Fibroblast of mammary gland (primary cell): ENCODE results near the gene USP12.

Source experiments
- DNase-seq: peaks from one replicate; pipeline ENCODE4 v3.0.0-alpha.2; 2010; ENCODE audit warnings: low read depth
- H3K4me3 ChIP-seq: 2 replicates; pipeline ENCODE4 v1.5.1; 2011; ENCODE audit warnings: low read depth, mild to moderate bottlenecking, low read length, moderate library complexity; ENCODE audit not compliant: control insufficient read depth
- CTCF ChIP-seq: conservative IDR thresholded peaks from 2 replicates; pipeline ENCODE4 v1.5.1; 2011; ENCODE audit warnings: low read depth, low read length, inconsistent platforms; ENCODE audit not compliant: control insufficient read depth, insufficient read depth

Gene USP12

DNA sequence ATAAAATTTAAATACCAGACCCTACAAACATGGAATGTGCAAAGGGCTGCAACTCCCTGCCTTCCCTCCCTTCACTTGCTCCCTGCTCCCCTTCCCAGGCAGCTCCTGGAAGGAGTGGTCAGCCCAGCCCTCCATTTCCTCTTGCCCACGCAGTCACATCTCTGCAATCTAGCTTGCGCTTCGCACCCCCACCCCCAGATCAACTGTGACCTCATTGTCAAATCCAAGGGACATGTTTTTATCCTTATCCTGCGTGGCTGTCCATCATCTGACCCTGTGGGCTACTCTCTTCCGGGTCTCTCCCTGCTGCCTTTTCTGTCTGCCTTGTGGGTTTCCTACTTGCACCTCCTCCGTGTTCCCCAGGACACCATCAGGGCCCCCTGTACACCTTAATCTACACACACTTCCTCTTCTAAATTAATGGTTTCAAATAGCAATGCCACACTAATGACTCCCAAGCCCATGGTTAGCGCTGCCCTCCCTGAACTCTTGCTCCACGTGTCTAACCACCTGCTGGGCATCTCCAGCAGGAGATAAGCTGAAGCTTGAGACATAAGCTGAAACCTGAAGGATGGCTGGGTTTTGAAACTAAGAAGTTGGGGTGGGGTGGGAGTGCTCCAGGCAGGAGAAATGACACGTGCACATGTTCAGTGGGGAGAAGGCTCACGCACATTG is 118.3 kb downstream of the USP12 start:
- TF ChIP-seq CTCF, result no peak
- H3K4me3 ChIP-seq, result no peak overlapping the region
- no peak for DNase-seq

DNA sequence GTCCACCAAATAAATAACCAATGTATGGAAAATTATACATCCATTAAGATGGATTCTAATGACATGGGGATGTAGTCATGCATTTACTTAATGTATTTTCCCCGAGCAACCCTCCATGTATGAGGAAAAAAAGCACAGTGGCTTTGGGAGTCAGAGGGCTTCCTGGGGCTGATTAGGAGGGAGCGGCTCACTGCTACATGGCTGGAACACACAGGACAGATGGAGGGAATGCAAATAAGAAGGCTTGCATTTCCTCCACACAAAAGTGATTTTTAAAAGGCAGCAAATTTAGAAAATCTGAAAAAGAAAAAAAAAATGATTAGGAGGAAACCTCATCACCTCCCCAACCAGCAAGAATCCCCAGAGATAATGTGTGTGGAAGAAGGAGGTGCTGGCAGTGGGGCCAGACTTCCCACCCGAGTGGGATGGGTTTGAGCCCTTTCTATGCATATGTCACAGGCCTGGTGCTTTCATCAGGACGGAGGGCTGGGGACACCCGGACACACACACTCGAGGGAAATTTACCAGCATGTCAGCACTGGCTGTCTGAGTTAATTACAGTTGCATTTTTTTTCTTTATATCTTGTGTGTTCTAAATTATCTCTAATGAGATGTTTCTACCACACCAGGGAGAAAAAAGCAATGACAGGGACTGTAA is 118.9 kb downstream of the USP12 start:
- DNase-seq, result no peak
- no peak overlapping the region for H3K4me3 ChIP-seq
- no peak for TF ChIP-seq CTCF

GRCh38 chr13:27047081-27047480 is 124.5 kb downstream of the USP12 start:
- no peak for TF ChIP-seq CTCF
- no peak for DNase-seq
- H3K4me3 ChIP-seq, result no peak overlapping the region

GRCh38 chr13:27044837-27045570 is 126.6 kb downstream of the USP12 start:
- no peak overlapping the region for H3K4me3 ChIP-seq
- TF ChIP-seq CTCF, result no peak
- no peak for DNase-seq

- TF ChIP-seq CTCF, result no peak
- no peak overlapping the region for H3K4me3 ChIP-seq
- DNase-seq, result peak; percentile 99
Observed at GRCh38 chr13:27043013-27043412, 128.6 kb downstream of the USP12 start.

- no peak overlapping the region for H3K4me3 ChIP-seq
- no peak for TF ChIP-seq CTCF
- no peak for DNase-seq
Observed at GRCh38 chr13:27041341-27041740, 130.3 kb downstream of the USP12 start.
